WTC11 (cell line): ENCODE data around the gene PARD3B. TPM values are rescaled to one million over a fixed set of nuclear protein-coding genes. Genes with fewer than 3 reads are reported as not detected.

Experiments used
- ATAC-seq: fragments of 200-7000 bp; cut with Tn5 transposase; 2 replicates; pipeline ENCODE4 v1.10.0; 2021; ENCODE audit warnings: mild to moderate bottlenecking, moderate library complexity
- CTCF ChIA-PET: fragments of 300-600 bp; sonication (Branson Sonifier 250); formaldehyde crosslinking; loops from one replicate; lab custom pipeline; 2021; ENCODE audit warnings: antibody characterized with exemption; lab: Charles Lee
- POLR2A ChIA-PET: fragments of 350-600 bp; sonication (Branson Sonifier 250); formaldehyde crosslinking; loops from one replicate; lab custom pipeline; 2021; ENCODE audit warnings: antibody characterized with exemption; lab: Charles Lee
- DNase-seq: peaks from one replicate; pipeline ENCODE4 v3.0.0; 2021; ENCODE audit warnings: low spot score
- H3K27ac Mint-ChIP-seq: 2 replicates; pipeline ENCODE4 v1.8.0; 2021; ENCODE audit warnings: mixed read lengths
- H3K27me3 Mint-ChIP-seq: 2 replicates; pipeline ENCODE4 v1.8.0; 2021; ENCODE audit warnings: low read depth, mild to moderate bottlenecking, moderate library complexity, mixed read lengths
- H3K36me3 Mint-ChIP-seq: 2 replicates; pipeline ENCODE4 v1.8.0; 2021; ENCODE audit warnings: mixed read lengths
- H3K4me1 Mint-ChIP-seq: 2 replicates; pipeline ENCODE4 v1.8.0; 2022; ENCODE audit warnings: mixed read lengths
- H3K4me3 Mint-ChIP-seq: 2 replicates; pipeline ENCODE4 v1.8.0; 2021; ENCODE audit warnings: mild to moderate bottlenecking, moderate library complexity, mixed read lengths
- H3K9me3 Mint-ChIP-seq: 2 replicates; pipeline ENCODE4 v1.8.0; 2021; ENCODE audit warnings: mixed read lengths
- ATF6 ChIP-seq: sonication (generic); formaldehyde crosslinking; IDR thresholded peaks from 2 replicates; pipeline ENCODE4 v1.8.1; 2023; ENCODE audit warnings: mild to moderate bottlenecking, missing genetic modification reagents
- ETV6 ChIP-seq: sonication (generic); formaldehyde crosslinking; IDR thresholded peaks from 2 replicates; pipeline ENCODE4 v1.8.1; 2022; ENCODE audit warnings: mild to moderate bottlenecking, missing genetic modification reagents
- HMGA2 ChIP-seq: fragments of 250-450 bp; sonication (Bioruptor Pico); IDR thresholded peaks from 2 replicates; pipeline ENCODE4 v1.4.0; 2021; ENCODE audit warnings: mild to moderate bottlenecking, moderate library complexity
- JUN ChIP-seq: sonication (generic); formaldehyde crosslinking; IDR thresholded peaks from 2 replicates; pipeline ENCODE4 v1.8.0; 2023; ENCODE audit warnings: mild to moderate bottlenecking, missing genetic modification reagents
- OVOL2 ChIP-seq: fragments of 250-450 bp; sonication (Bioruptor Pico); IDR thresholded peaks from 2 replicates; pipeline ENCODE4 v1.9.0; 2021; ENCODE audit warnings: mild to moderate bottlenecking, borderline replicate concordance
- SP1 ChIP-seq: sonication (generic); formaldehyde crosslinking; conservative IDR thresholded peaks from 2 replicates; pipeline ENCODE4 v1.8.1; 2022; ENCODE audit warnings: missing genetic modification reagents
- TCF7 ChIP-seq: sonication (generic); formaldehyde crosslinking; IDR thresholded peaks from 2 replicates; pipeline ENCODE4 v1.8.0; 2022; ENCODE audit warnings: mild to moderate bottlenecking, low read depth, missing genetic modification reagents, moderate library complexity
- ZNF219 ChIP-seq: sonication (generic); formaldehyde crosslinking; IDR thresholded peaks from 2 replicates; pipeline ENCODE4 v1.8.0; 2023; ENCODE audit warnings: missing genetic modification reagents, mild to moderate bottlenecking, borderline replicate concordance
- ZNF232 ChIP-seq: sonication (generic); formaldehyde crosslinking; IDR thresholded peaks from 2 replicates; pipeline ENCODE4 v1.8.0; 2022; ENCODE audit warnings: mild to moderate bottlenecking, missing genetic modification reagents
- ZNF263 ChIP-seq: sonication (generic); formaldehyde crosslinking; IDR thresholded peaks from 2 replicates; pipeline ENCODE4 v1.8.1; 2022; ENCODE audit warnings: low read depth, mild to moderate bottlenecking, moderate library complexity, missing genetic modification reagents
- ZNF416 ChIP-seq: fragments of 250-450 bp; sonication (Bioruptor Pico); IDR thresholded peaks from 2 replicates; pipeline ENCODE4 v1.9.0; 2021; ENCODE audit warnings: mild to moderate bottlenecking, inconsistent platforms
- ZNF423 ChIP-seq: fragments of 250-450 bp; sonication (Bioruptor Pico); IDR thresholded peaks from 2 replicates; pipeline ENCODE4 v2.1.2; 2022; ENCODE audit warnings: mild to moderate bottlenecking, moderate library complexity
- ZNF425 ChIP-seq: fragments of 250-450 bp; sonication (Bioruptor Pico); conservative IDR thresholded peaks from 2 replicates; pipeline ENCODE4 v1.9.0; 2021; ENCODE audit warnings: mild to moderate bottlenecking
- total RNA-seq: library from RNA; stranded (reverse); gene quantifications from 3 replicates; pipeline ENCODE4 v1.2.3, GENCODE V29; 2021
- TF ChIP-seq, protein P1 (sequence below): fragments of 250-450 bp; sonication (Bioruptor Pico); IDR thresholded peaks from 2 replicates; pipeline ENCODE4 v1.9.0; 2021; ENCODE audit warnings: mild to moderate bottlenecking
- TF ChIP-seq, protein P2 (sequence below): fragments of 250-450 bp; sonication (Bioruptor Pico); IDR thresholded peaks from 2 replicates; pipeline ENCODE4 v1.9.0; 2021; ENCODE audit warnings: moderate library complexity, mild to moderate bottlenecking, inconsistent platforms, borderline replicate concordance
- TF ChIP-seq, protein P3 (sequence below): sonication (generic); formaldehyde crosslinking; IDR thresholded peaks from 2 replicates; pipeline ENCODE4 v1.8.1; 2023; ENCODE audit warnings: mild to moderate bottlenecking, missing genetic modification reagents
- TF ChIP-seq, protein P4 (sequence below): fragments of 250-450 bp; sonication (Bioruptor Pico); IDR thresholded peaks from 2 replicates; pipeline ENCODE4 v1.9.0; 2021; ENCODE audit warnings: mild to moderate bottlenecking, borderline replicate concordance
- TF ChIP-seq, protein P5 (sequence below): sonication (generic); formaldehyde crosslinking; IDR thresholded peaks from 2 replicates; pipeline ENCODE4 v1.8.1; 2022; ENCODE audit warnings: missing genetic modification reagents, borderline replicate concordance

The PARD3B gene
- total RNA-seq, 1 experiment from 2014 or later: 5.6 TPM

DNA sequence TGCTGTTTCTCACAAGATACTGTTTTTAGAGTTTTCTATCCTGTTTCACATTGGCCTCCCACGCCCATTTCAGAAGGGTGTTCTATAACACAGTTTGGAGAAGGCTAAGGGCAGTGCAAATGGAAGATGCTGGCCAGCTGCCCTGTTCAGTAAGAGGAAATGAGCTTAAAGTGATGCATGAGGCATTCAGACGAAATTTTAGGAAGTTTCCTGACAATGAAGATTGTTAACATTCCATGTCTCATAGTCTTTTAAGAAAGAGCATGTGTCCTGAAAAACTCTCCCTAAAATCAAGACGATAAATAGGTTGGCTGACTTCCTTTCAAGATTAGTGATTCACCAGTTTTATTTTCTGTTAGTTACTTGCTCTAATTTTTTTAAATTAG is 652.9 kb downstream of the PARD3B start:
- H3K27me3 Mint-ChIP-seq: no peaks in the 10 kb centered on the region
- POLR2A ChIA-PET: no interaction called here
- H3K4me3 Mint-ChIP-seq: peak overlapping the region; percentile 36
- peaks cover 57% of the 10 kb centered on the region for H3K4me1 Mint-ChIP-seq
- no peaks in the 10 kb centered on the region for H3K36me3 Mint-ChIP-seq
- ATAC-seq: peak; percentile 49
- no peak for TF ChIP-seq OVOL2
- TF ChIP-seq, protein P1, sequence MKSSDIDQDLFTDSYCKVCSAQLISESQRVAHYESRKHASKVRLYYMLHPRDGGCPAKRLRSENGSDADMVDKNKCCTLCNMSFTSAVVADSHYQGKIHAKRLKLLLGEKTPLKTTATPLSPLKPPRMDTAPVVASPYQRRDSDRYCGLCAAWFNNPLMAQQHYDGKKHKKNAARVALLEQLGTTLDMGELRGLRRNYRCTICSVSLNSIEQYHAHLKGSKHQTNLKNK (CRISPR knock-in tag): no peak
- TF ChIP-seq, protein P2, sequence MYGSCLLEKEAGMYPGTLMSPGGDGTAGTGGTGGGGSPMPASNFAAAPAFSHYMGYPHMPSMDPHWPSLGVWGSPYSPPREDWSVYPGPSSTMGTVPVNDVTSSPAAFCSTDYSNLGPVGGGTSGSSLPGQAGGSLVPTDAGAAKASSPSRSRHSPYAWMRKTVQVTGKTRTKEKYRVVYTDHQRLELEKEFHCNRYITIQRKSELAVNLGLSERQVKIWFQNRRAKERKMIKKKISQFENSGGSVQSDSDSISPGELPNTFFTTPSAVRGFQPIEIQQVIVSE (CRISPR knock-in tag): no peak
- TF ChIP-seq JUN (CRISPR knock-in tag): no peak
- TF ChIP-seq, protein P3, sequence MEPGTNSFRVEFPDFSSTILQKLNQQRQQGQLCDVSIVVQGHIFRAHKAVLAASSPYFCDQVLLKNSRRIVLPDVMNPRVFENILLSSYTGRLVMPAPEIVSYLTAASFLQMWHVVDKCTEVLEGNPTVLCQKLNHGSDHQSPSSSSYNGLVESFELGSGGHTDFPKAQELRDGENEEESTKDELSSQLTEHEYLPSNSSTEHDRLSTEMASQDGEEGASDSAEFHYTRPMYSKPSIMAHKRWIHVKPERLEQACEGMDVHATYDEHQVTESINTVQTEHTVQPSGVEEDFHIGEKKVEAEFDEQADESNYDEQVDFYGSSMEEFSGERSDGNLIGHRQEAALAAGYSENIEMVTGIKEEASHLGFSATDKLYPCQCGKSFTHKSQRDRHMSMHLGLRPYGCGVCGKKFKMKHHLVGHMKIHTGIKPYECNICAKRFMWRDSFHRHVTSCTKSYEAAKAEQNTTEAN (CRISPR knock-in tag): no peak
- TF ChIP-seq ZNF232 (CRISPR knock-in tag): no peak
- TF ChIP-seq HMGA2 (CRISPR knock-in tag): no peak
- TF ChIP-seq ZNF219 (CRISPR knock-in tag): no peak
- TF ChIP-seq, protein P4, sequence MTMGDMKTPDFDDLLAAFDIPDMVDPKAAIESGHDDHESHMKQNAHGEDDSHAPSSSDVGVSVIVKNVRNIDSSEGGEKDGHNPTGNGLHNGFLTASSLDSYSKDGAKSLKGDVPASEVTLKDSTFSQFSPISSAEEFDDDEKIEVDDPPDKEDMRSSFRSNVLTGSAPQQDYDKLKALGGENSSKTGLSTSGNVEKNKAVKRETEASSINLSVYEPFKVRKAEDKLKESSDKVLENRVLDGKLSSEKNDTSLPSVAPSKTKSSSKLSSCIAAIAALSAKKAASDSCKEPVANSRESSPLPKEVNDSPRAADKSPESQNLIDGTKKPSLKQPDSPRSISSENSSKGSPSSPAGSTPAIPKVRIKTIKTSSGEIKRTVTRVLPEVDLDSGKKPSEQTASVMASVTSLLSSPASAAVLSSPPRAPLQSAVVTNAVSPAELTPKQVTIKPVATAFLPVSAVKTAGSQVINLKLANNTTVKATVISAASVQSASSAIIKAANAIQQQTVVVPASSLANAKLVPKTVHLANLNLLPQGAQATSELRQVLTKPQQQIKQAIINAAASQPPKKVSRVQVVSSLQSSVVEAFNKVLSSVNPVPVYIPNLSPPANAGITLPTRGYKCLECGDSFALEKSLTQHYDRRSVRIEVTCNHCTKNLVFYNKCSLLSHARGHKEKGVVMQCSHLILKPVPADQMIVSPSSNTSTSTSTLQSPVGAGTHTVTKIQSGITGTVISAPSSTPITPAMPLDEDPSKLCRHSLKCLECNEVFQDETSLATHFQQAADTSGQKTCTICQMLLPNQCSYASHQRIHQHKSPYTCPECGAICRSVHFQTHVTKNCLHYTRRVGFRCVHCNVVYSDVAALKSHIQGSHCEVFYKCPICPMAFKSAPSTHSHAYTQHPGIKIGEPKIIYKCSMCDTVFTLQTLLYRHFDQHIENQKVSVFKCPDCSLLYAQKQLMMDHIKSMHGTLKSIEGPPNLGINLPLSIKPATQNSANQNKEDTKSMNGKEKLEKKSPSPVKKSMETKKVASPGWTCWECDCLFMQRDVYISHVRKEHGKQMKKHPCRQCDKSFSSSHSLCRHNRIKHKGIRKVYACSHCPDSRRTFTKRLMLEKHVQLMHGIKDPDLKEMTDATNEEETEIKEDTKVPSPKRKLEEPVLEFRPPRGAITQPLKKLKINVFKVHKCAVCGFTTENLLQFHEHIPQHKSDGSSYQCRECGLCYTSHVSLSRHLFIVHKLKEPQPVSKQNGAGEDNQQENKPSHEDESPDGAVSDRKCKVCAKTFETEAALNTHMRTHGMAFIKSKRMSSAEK (CRISPR knock-in tag): no peak
- no peak for TF ChIP-seq ZNF263 (CRISPR knock-in tag)
- no peak for TF ChIP-seq SP1 (CRISPR knock-in tag)
- TF ChIP-seq ZNF423 (CRISPR knock-in tag): no peak
- TF ChIP-seq ZNF416 (CRISPR knock-in tag): no peak
- TF ChIP-seq, protein P5, sequence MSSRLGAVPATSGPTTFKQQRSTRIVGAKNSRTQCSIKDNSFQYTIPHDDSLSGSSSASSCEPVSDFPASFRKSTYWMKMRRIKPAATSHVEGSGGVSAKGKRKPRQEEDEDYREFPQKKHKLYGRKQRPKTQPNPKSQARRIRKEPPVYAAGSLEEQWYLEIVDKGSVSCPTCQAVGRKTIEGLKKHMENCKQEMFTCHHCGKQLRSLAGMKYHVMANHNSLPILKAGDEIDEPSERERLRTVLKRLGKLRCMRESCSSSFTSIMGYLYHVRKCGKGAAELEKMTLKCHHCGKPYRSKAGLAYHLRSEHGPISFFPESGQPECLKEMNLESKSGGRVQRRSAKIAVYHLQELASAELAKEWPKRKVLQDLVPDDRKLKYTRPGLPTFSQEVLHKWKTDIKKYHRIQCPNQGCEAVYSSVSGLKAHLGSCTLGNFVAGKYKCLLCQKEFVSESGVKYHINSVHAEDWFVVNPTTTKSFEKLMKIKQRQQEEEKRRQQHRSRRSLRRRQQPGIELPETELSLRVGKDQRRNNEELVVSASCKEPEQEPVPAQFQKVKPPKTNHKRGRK: no peak
- TF ChIP-seq ATF6 (CRISPR knock-in tag): no peak
- no peak for TF ChIP-seq ZNF425 (CRISPR knock-in tag)
- TF ChIP-seq ETV6 (CRISPR knock-in tag): no peak
- no peak for TF ChIP-seq TCF7
- TF ChIP-seq, all 79 proteins: peak for 0
- no peaks in the 10 kb centered on the region for H3K9me3 Mint-ChIP-seq
- H3K27ac Mint-ChIP-seq: peak overlapping the region; percentile 98
- CTCF ChIA-PET: interaction anchor here (0.9 to 1.1 kb wide), 3 partner anchors 312 to 478 kb away, joined by 3 to 4 read pairs (median 3); no protein-coding TSS in a partner anchor
- DNase-seq: no peak
